CD14-positive monocyte (primary cell): ENCODE data around the gene SIDT2. TPM values are rescaled to one million over a fixed set of nuclear protein-coding genes. Genes with fewer than 3 reads are reported as not detected.

Experiments
- DNase-seq, 3 donors: peaks; one replicate each; pipeline ENCODE4 v3.0.0-alpha.2; 2011 to 2022
- H2AFZ ChIP-seq: 2 replicates; pipeline ENCODE4 v1.6.0; 2012; ENCODE audit warnings: mild to moderate bottlenecking, low read depth, low read length, inconsistent platforms; ENCODE audit not compliant: insufficient read depth, poor library complexity, severe bottlenecking
- H3K27ac ChIP-seq, 2 donors: 1 replicate in 1 of 2; 2 replicates in 1 of 2; pipeline ENCODE4 v1.5.1; 2012 to 2013; ENCODE audit warnings: low read length in 2 of 2, control low read depth in 1 of 2, inconsistent platforms in 1 of 2, low read depth in 1 of 2, mild to moderate bottlenecking in 1 of 2
- H3K27me3 ChIP-seq, 2 donors: one replicate each; pipeline versions ENCODE4 v1.6.0 to v1.6.1; 2011 to 2013; ENCODE audit warnings: low read length in 2 of 2; ENCODE audit not compliant: control insufficient read depth in 2 of 2, insufficient read depth in 2 of 2
- H3K36me3 ChIP-seq, 2 donors: replicated peaks in 1 of 2; 1 replicate in 1 of 2; 2 replicates in 1 of 2; pipeline versions ENCODE4 v1.5.1 to v1.6.1; 2012 to 2013; ENCODE audit warnings: low read length in 2 of 2, control low read depth in 1 of 2, inconsistent platforms in 1 of 2, mild to moderate bottlenecking in 1 of 2; ENCODE audit not compliant: insufficient read depth in 2 of 2, control insufficient read depth in 1 of 2
- H3K4me1 ChIP-seq, 2 donors: 1 replicate in 1 of 2; 2 replicates in 1 of 2; pipeline versions ENCODE4 v1.5.1 to v1.6.1; 2012 to 2013; ENCODE audit warnings: low read length in 2 of 2, control low read depth in 1 of 2, inconsistent platforms in 1 of 2, mild to moderate bottlenecking in 1 of 2, moderate library complexity in 1 of 2; ENCODE audit not compliant: insufficient read depth in 2 of 2, control insufficient read depth in 1 of 2
- H3K4me2 ChIP-seq: replicated peaks from 2 replicates; pipeline ENCODE3; 2012; ENCODE audit warnings: low read length, moderate library complexity, mild to moderate bottlenecking; ENCODE audit not compliant: poor library complexity, severe bottlenecking; ENCODE audit errors: extremely low read depth
- H3K4me3 ChIP-seq, 3 experiments: fragments of 200-600 bp in 1 of 3; sonication (generic) in 1 of 3; replicated peaks in 1 of 3; 1 replicate in 2 of 3; 2 replicates in 1 of 3; pipeline ENCODE4 v1.5.1; 2011 to 2013; ENCODE audit warnings: low read length in 3 of 3, mild to moderate bottlenecking in 3 of 3, control low read depth in 2 of 3, low read depth in 2 of 3, inconsistent platforms in 1 of 3, moderate library complexity in 1 of 3
- H3K79me2 ChIP-seq: 2 replicates; pipeline ENCODE4 v1.6.0; 2012; ENCODE audit warnings: mild to moderate bottlenecking, control low read depth, inconsistent platforms, low read length, moderate library complexity; ENCODE audit not compliant: insufficient read depth
- H3K9ac ChIP-seq: 2 replicates; pipeline ENCODE4 v1.6.0; 2017; ENCODE audit warnings: low read length, mild to moderate bottlenecking; ENCODE audit not compliant: insufficient read depth, poor library complexity, severe bottlenecking
- H3K9me3 ChIP-seq, 2 donors: replicated peaks in 1 of 2; 1 replicate in 1 of 2; 2 replicates in 1 of 2; pipeline versions ENCODE4 v1.5.1 to v1.6.1; 2012 to 2013; ENCODE audit warnings: low read length in 2 of 2, control low read depth in 1 of 2; ENCODE audit not compliant: control insufficient read depth in 1 of 2, insufficient read depth in 1 of 2
- H4K20me1 ChIP-seq: 2 replicates; pipeline ENCODE4 v1.6.0; 2012; ENCODE audit warnings: mild to moderate bottlenecking, low read length, control low read depth, moderate library complexity; ENCODE audit not compliant: insufficient read depth
- H3K27ac Mint-ChIP-seq, 7 donors: one replicate each; pipeline ENCODE4 v1.8.0; 2020; ENCODE audit warnings: mild to moderate bottlenecking in 7 of 7, mixed read lengths in 7 of 7, moderate library complexity in 6 of 7, inconsistent platforms in 2 of 7
- H3K27me3 Mint-ChIP-seq, 3 donors: one replicate each; pipeline ENCODE4 v1.8.0; 2021 to 2022; ENCODE audit warnings: low read depth in 3 of 3, mild to moderate bottlenecking in 3 of 3, mixed read lengths in 3 of 3, moderate library complexity in 3 of 3, inconsistent platforms in 1 of 3
- H3K36me3 Mint-ChIP-seq, 2 donors: one replicate each; pipeline ENCODE4 v1.8.0; 2020; ENCODE audit warnings: mixed read lengths in 2 of 2, inconsistent platforms in 1 of 2, mild to moderate bottlenecking in 1 of 2
- H3K4me1 Mint-ChIP-seq: one replicate; pipeline ENCODE4 v1.8.0; 2020; ENCODE audit warnings: mild to moderate bottlenecking, mixed read lengths
- H3K4me3 Mint-ChIP-seq, 2 donors: one replicate each; pipeline ENCODE4 v1.8.0; 2020; ENCODE audit warnings: mild to moderate bottlenecking in 2 of 2, mixed read lengths in 2 of 2, moderate library complexity in 1 of 2
- H3K9me3 Mint-ChIP-seq, 7 donors: one replicate each; pipeline ENCODE4 v1.8.0; 2020 to 2022; ENCODE audit warnings: mixed read lengths in 7 of 7, mild to moderate bottlenecking in 6 of 7, moderate library complexity in 6 of 7, inconsistent platforms in 2 of 7
- CTCF ChIP-seq: fragments of 200-600 bp; IDR thresholded peaks from one replicate; pipeline ENCODE4 v1.8.0; 2022; ENCODE audit warnings: antibody characterized with exemption, mild to moderate bottlenecking
- WGBS: methylation state at CpG from one replicate; pipeline ENCODE4 v1.1.5; 2013; ENCODE audit warnings: missing lambda C conversion rate; ENCODE audit not compliant: insufficient coverage; 5-methylcytosine and 5-hydroxymethylcytosine counted together
- intact Hi-C, 2 donors: fragments of 100-400 bp; cut with micrococcal nuclease; formaldehyde crosslinking; loops; one replicate each; pipeline versions ENCODE4 v1.15.0 to v1.15.1; 2023
- polyA plus RNA-seq, 3 donors: library from polyadenylated mRNA; depleted of rRNA in 1 of 3; unstranded in 2 of 3; stranded (reverse) in 1 of 3; fragments of 300-500 nt in 2 of 3; fragments of >200 nt in 1 of 3; fragmentation: Illumina TruSeq in 2 of 3; gene quantifications; 1 replicate in 2 of 3; 2 replicates in 1 of 3; pipeline ENCODE4 v1.2.3, GENCODE V29; 2012 to 2021

The SIDT2 gene
- polyA plus RNA-seq, 3 donors, result 21.8 to 177 (median 41.8) TPM

- Histone ChIP-seq H3K4me2 (no peak overlapping the region), H3K27ac (peak overlapping the region in 1 of 2 donors; percentile 36), H3K27me3 (no peaks in the 10 kb centered on the region), H2AFZ (no peak overlapping the region), H3K9me3 (no peaks in the 10 kb centered on the region), H3K4me1 (peaks cover 0 to 6% of the 10 kb centered on the region in 2 donors), H4K20me1 (peaks cover 12% of the 10 kb centered on the region), H3K79me2 (no peaks in the 10 kb centered on the region), H3K9ac (no peak overlapping the region), H3K4me3 (no peak overlapping the region), H3K36me3 (peaks cover 38 to 49% of the 10 kb centered on the region in 2 donors)
- Mint-ChIP-seq H3K9me3 (peaks cover 0 to 2% (median 0%) of the 10 kb centered on the region in 7 donors), H3K27me3 (peaks cover 3 to 7% (median 4%) of the 10 kb centered on the region in 3 donors), H3K27ac (peak overlapping the region in 3 of 7 donors; percentile 18 to 70 (median 32)), H3K4me1 (peaks cover 17% of the 10 kb centered on the region), H3K4me3 (no peak overlapping the region), H3K36me3 (peaks cover 44 to 52% of the 10 kb centered on the region in 2 donors)
- DNase-seq, result no peak
- 100% methylated on average over 5 of the region's 7 CpGs for WGBS
- no peak for TF ChIP-seq CTCF
- intact Hi-C loops, result no loop called here
Observed at GRCh38 chr11:117202386-117203068, 24.0 kb downstream of the SIDT2 start.

DNA sequence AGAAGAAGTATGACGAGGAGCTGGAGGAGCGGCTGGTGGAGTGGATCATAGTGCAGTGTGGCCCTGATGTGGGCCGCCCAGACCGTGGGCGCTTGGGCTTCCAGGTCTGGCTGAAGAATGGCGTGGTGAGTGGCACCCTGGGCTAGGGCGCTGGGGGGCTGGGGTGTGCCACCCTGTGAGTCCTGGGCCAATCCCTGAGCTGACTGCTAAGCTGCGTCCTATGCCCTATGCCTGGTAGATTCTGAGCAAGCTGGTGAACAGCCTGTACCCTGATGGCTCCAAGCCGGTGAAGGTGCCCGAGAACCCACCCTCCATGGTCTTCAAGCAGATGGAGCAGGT, 24.5 kb downstream of the SIDT2 start:
- H3K27ac ChIP-seq, result no peak overlapping the region
- intact Hi-C loops, result no loop called here
- Mint-ChIP-seq H3K27me3 (peaks cover 3 to 7% (median 4%) of the 10 kb centered on the region in 3 donors), H3K9me3 (peaks cover 0 to 2% (median 0%) of the 10 kb centered on the region in 7 donors), H3K36me3 (peaks cover 41 to 47% of the 10 kb centered on the region in 2 donors), H3K4me3 (no peak overlapping the region), H3K4me1 (peaks cover 16% of the 10 kb centered on the region), H3K27ac (peak overlapping the region in 1 of 7 donors; percentile 21)
- H3K36me3 ChIP-seq, result peaks cover 37 to 44% of the 10 kb centered on the region in 2 donors
- no peaks in the 10 kb centered on the region for H3K9me3 ChIP-seq
- 96% methylated on average over 10 of the region's 10 CpGs for WGBS
- DNase-seq, result no peak
- H3K4me1 ChIP-seq, result peaks cover 0 to 6% of the 10 kb centered on the region in 2 donors
- H4K20me1 ChIP-seq, result peaks cover 12% of the 10 kb centered on the region
- H2AFZ ChIP-seq, result no peak overlapping the region
- no peaks in the 10 kb centered on the region for H3K27me3 ChIP-seq
- H3K79me2 ChIP-seq, result no peaks in the 10 kb centered on the region
- H3K9ac ChIP-seq, result no peak overlapping the region
- no peak overlapping the region for H3K4me2 ChIP-seq
- H3K4me3 ChIP-seq, result no peak overlapping the region
- TF ChIP-seq CTCF, result no peak
